Subcutaneous adipose tissue (tissue), 4 donors: Measurements from ENCODE around the gene RALY. TPM values are rescaled to one million over a fixed set of nuclear protein-coding genes. Genes with fewer than 3 reads are reported as not detected.

Experiments
- CTCF ChIP-seq: fragments of 450-650 bp; IDR thresholded peaks from one replicate; pipeline ENCODE4 v1.5.1; 2016; ENCODE audit warnings: low read depth, mild to moderate bottlenecking, control low read depth, antibody characterized with exemption, moderate library complexity
- total RNA-seq, 4 donors: library from RNA; depleted of rRNA; stranded (reverse); fragments of >200 nt; gene quantifications; one replicate each; pipeline ENCODE4 v1.1.0, GENCODE V29; 2016

The RALY gene
- total RNA-seq, 4 donors from 2014 or later, result 44.0 to 97.8 (median 91.5) TPM

GRCh38 chr20:34109442-34109841, 115.7 kb downstream of the RALY start:
- TF ChIP-seq CTCF, result no peak

- TF ChIP-seq CTCF, result no peak
These were observed 116.5 kb downstream of the RALY start for GRCh38 chr20:34110025-34110744.

- no peak for TF ChIP-seq CTCF
These were observed 117.3 kb downstream of the RALY start for GRCh38 chr20:34110745-34111641.

- no peak for TF ChIP-seq CTCF
These were observed 118.2 kb downstream of the RALY start, which contains the start of gene EIF2S2 for GRCh38 chr20:34111702-34112599. EIF2S2 (minus strand) TSS chr20:34112243; CDS start chr20:34112110, 133 bp downstream.

- no peak for TF ChIP-seq CTCF
These were observed 118.9 kb downstream of the RALY start for GRCh38 chr20:34112600-34113101.

GRCh38 chr20:34114809-34115208, 121.1 kb downstream of the RALY start:
- TF ChIP-seq CTCF, result no peak
